Measurements from ENCODE around the gene PDILT.
"Not testable (repeated sequence)": the region's sequence is repeated elsewhere in the genome, so short reads cannot be mapped to it uniquely, and the experiment has no call there.

The PDILT gene

GRCh38 chr16:20320178-20320577 is 84.4 kb downstream of the PDILT start:
- no peak for DNase-seq

GRCh38 chr16:20319406-20319805 is 85.1 kb downstream of the PDILT start:
- no peak for DNase-seq

GRCh38 chr16:20318437-20318836 is 86.1 kb downstream of the PDILT start:
- DNase-seq, result no peak

- DNase-seq, result no peak
Observed at GRCh38 chr16:20318006-20318405, 86.5 kb downstream of the PDILT start.

DNA sequence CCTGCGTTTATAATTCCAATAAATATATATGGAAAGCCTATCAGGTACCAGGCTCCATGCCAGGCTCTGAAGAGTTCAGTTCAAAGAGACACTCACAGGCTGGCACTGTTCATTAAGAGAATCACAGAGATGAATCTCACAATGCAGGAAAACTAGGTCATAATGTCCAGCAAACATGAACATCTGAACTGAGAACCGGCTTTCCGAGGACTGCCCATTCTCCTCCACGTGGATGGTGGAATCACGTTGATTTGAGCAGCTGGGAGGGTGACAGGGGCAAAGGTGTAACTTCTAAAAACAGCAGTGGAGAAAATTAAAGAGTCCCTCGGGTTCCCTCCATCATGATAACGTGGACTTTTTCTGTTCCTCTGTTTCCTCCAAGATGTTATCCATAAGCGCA is 87.4 kb downstream of the PDILT start:
- DNase-seq, result no peak

- no peak for DNase-seq
Observed at GRCh38 chr16:20316715-20317114, 87.8 kb downstream of the PDILT start.

GRCh38 chr16:20315764-20316163 is 88.8 kb downstream of the PDILT start:
- no peak for DNase-seq

- no peak for DNase-seq
Observed at GRCh38 chr16:20314575-20314974, 90.0 kb downstream of the PDILT start.

GRCh38 chr16:20313741-20314140 is 90.8 kb downstream of the PDILT start:
- DNase-seq, result no peak

- DNase-seq, result not testable (repeated sequence)
Observed at GRCh38 chr16:20312536-20313095, 91.9 kb downstream of the PDILT start.

DNA sequence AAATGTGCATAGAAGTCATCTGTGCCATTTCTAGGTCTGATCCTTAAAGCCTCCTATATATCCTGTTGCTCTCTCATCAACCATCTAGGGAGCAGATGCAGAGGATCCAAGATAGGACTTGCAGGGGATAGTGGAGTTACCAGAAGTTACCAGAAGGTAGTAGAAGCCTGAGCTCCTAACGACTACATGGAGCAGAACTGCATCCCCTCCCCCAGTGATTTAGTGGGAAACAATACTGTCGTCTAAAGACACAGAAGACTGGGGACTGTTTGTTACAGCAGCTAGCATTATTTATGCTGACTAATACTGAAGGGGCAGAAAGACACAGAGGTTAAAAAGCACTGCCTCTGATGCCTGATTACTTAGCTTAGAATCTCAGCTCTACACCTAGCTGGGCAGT is 93.0 kb downstream of the PDILT start:
- no peak for DNase-seq

GRCh38 chr16:20310421-20311395 is 93.8 kb downstream of the PDILT start:
- no peak for DNase-seq

GRCh38 chr16:20309786-20310185 is 94.8 kb downstream of the PDILT start:
- no peak for DNase-seq

All from stimulated activated CD4-positive, alpha-beta T cell treated with anti-CD3 and anti-CD28 coated beads, Interleukin-1b, Interleukin-23, amount 100 ng/mL, for 48 hours (primary cell).